Activated T-cell treated with anti-CD3 and anti-CD28 coated beads, Interleukin-2, amount 50 U/mL, for 72 hours (primary cell): ENCODE measurements around the gene BMAL1. TPM values are rescaled to one million over a fixed set of nuclear protein-coding genes. Genes with fewer than 3 reads are reported as not detected.
"Not testable (repeated sequence)": the region's sequence is repeated elsewhere in the genome, so short reads cannot be mapped to it uniquely, and the experiment has no call there.

ENCODE experiments used
- ATAC-seq, 2 donors: fragments of 150-1000 bp; cut with Tn5 transposase; replicated peaks in 1 of 2; 2 replicates each; pipeline ENCODE4 v1.10.0; 2021; ENCODE audit warnings: moderate library complexity in 2 of 2, mild to moderate bottlenecking in 1 of 2
- DNase-seq, 2 donors: peaks; one replicate each; pipeline ENCODE4 v3.0.0; 2021 to 2022; ENCODE audit warnings: mixed read lengths in 1 of 2
- H3K27ac Mint-ChIP-seq: one replicate; pipeline ENCODE4 v1.8.0; 2022; ENCODE audit warnings: mild to moderate bottlenecking, moderate library complexity, mixed read lengths
- H3K27me3 Mint-ChIP-seq: one replicate; pipeline ENCODE4 v1.8.0; 2022; ENCODE audit warnings: low read depth, mixed read lengths
- H3K36me3 Mint-ChIP-seq, 2 donors: one replicate each; pipeline ENCODE4 v1.8.0; 2022; ENCODE audit warnings: mixed read lengths in 2 of 2, mild to moderate bottlenecking in 1 of 2; ENCODE audit not compliant: insufficient read depth in 2 of 2
- H3K4me1 Mint-ChIP-seq: one replicate; pipeline ENCODE4 v1.8.0; 2022; ENCODE audit warnings: low read depth, mixed read lengths
- H3K4me3 Mint-ChIP-seq, 2 donors: one replicate each; pipeline ENCODE4 v1.8.0; 2022; ENCODE audit warnings: mild to moderate bottlenecking in 2 of 2, mixed read lengths in 2 of 2, moderate library complexity in 2 of 2
- H3K9me3 Mint-ChIP-seq, 2 donors: one replicate each; pipeline ENCODE4 v1.8.0; 2022; ENCODE audit warnings: mixed read lengths in 2 of 2
- total RNA-seq, 2 donors: library from RNA; stranded (reverse); gene quantifications; one replicate each; pipeline ENCODE4 v1.2.3, GENCODE V29; 2022

BMAL1 gene
- total RNA-seq, 2 donors from 2014 or later: 29.6 to 43.5 TPM

GRCh38 chr11:13373216-13373615 lies 95.6 kb downstream of the BMAL1 start:
- Mint-ChIP-seq H3K36me3 (peaks cover 3% of the 10 kb centered on the region in 2 donors), H3K27ac (no peak overlapping the region), H3K4me3 (no peak overlapping the region), H3K4me1 (no peaks in the 10 kb centered on the region), H3K27me3 (no peaks in the 10 kb centered on the region), H3K9me3 (no peaks in the 10 kb centered on the region)
- DNase-seq (no peak), ATAC-seq (no peak)

- Mint-ChIP-seq H3K36me3 (peaks cover 2 to 3% of the 10 kb centered on the region in 2 donors), H3K27me3 (no peaks in the 10 kb centered on the region), H3K4me3 (no peak overlapping the region), H3K27ac (no peak overlapping the region), H3K9me3 (no peaks in the 10 kb centered on the region), H3K4me1 (no peaks in the 10 kb centered on the region)
- ATAC-seq (no peak), DNase-seq (no peak)
These were observed 98.2 kb downstream of the BMAL1 start for GRCh38 chr11:13375798-13376197.

GRCh38 chr11:13376402-13376801 lies 98.8 kb downstream of the BMAL1 start:
- Mint-ChIP-seq H3K27me3 (no peaks in the 10 kb centered on the region), H3K9me3 (no peaks in the 10 kb centered on the region)

GRCh38 chr11:13376838-13377237 lies 99.2 kb downstream of the BMAL1 start:
- Mint-ChIP-seq H3K27ac (no peak overlapping the region), H3K36me3 (peaks cover 2 to 3% of the 10 kb centered on the region in 2 donors), H3K27me3 (no peaks in the 10 kb centered on the region), H3K4me1 (no peaks in the 10 kb centered on the region), H3K9me3 (no peaks in the 10 kb centered on the region), H3K4me3 (no peak overlapping the region)
- ATAC-seq: no peak
- DNase-seq: no peak

More at GRCh38 chr11:13376402-13376801, 98.8 kb downstream of the BMAL1 start:
- no peak overlapping the region for H3K4me3 Mint-ChIP-seq
- ATAC-seq (no peak), DNase-seq (no peak)
- H3K36me3 Mint-ChIP-seq: peaks cover 2 to 3% of the 10 kb centered on the region in 2 donors
- no peaks in the 10 kb centered on the region for H3K4me1 Mint-ChIP-seq
- H3K27ac Mint-ChIP-seq: no peak overlapping the region

- peaks cover 2 to 5% of the 10 kb centered on the region in 2 donors for H3K36me3 Mint-ChIP-seq
- ATAC-seq (no peak), DNase-seq (no peak)
- no peak overlapping the region for H3K4me3 Mint-ChIP-seq
- H3K9me3 Mint-ChIP-seq: no peaks in the 10 kb centered on the region
- H3K27me3 Mint-ChIP-seq: no peaks in the 10 kb centered on the region
- H3K27ac Mint-ChIP-seq: no peak overlapping the region
- no peaks in the 10 kb centered on the region for H3K4me1 Mint-ChIP-seq
These were observed 100.7 kb downstream of the BMAL1 start for GRCh38 chr11:13378316-13378715.

GRCh38 chr11:13380731-13381130 lies 103.1 kb downstream of the BMAL1 start:
- Mint-ChIP-seq H3K36me3 (peaks cover 0 to 5% of the 10 kb centered on the region in 2 donors), H3K4me1 (no peaks in the 10 kb centered on the region), H3K9me3 (no peaks in the 10 kb centered on the region), H3K27me3 (no peaks in the 10 kb centered on the region), H3K4me3 (no peak overlapping the region), H3K27ac (no peak overlapping the region)
- DNase-seq (no peak), ATAC-seq (no peak)

- ATAC-seq (no peak), DNase-seq (no peak)
- H3K9me3 Mint-ChIP-seq: no peaks in the 10 kb centered on the region
- no peak overlapping the region for H3K4me3 Mint-ChIP-seq
- peaks cover 0 to 1% of the 10 kb centered on the region in 2 donors for H3K36me3 Mint-ChIP-seq
- H3K27ac Mint-ChIP-seq: peak overlapping the region; percentile 41
- H3K4me1 Mint-ChIP-seq: no peaks in the 10 kb centered on the region
- H3K27me3 Mint-ChIP-seq: no peaks in the 10 kb centered on the region
These were observed 105.2 kb downstream of the BMAL1 start for GRCh38 chr11:13382751-13383150.

- peak; percentile 25 to 31 for ATAC-seq
- Mint-ChIP-seq H3K27ac (peak overlapping the region; percentile 6), H3K27me3 (no peaks in the 10 kb centered on the region), H3K9me3 (no peaks in the 10 kb centered on the region), H3K36me3 (peaks cover 0 to 1% of the 10 kb centered on the region in 2 donors), H3K4me3 (no peak overlapping the region), H3K4me1 (no peaks in the 10 kb centered on the region)
- peak; percentile 19 to 26 for DNase-seq
These were observed 107.5 kb downstream of the BMAL1 start for GRCh38 chr11:13384908-13385640.

GRCh38 chr11:13386567-13386966 lies 109.0 kb downstream of the BMAL1 start:
- Mint-ChIP-seq H3K9me3 (no peaks in the 10 kb centered on the region), H3K36me3 (peaks cover 0 to 1% of the 10 kb centered on the region in 2 donors), H3K27ac (peak overlapping the region; percentile 20), H3K4me1 (no peaks in the 10 kb centered on the region), H3K4me3 (no peak overlapping the region), H3K27me3 (no peaks in the 10 kb centered on the region)
- ATAC-seq (no peak), DNase-seq (no peak)

- no peaks in the 10 kb centered on the region for H3K4me1 Mint-ChIP-seq
- no peak overlapping the region for H3K4me3 Mint-ChIP-seq
- no peaks in the 10 kb centered on the region for H3K27me3 Mint-ChIP-seq
- H3K9me3 Mint-ChIP-seq: no peaks in the 10 kb centered on the region
- peak overlapping the region; percentile 75 for H3K27ac Mint-ChIP-seq
- H3K36me3 Mint-ChIP-seq: no peaks in the 10 kb centered on the region
- DNase-seq: no peak
- ATAC-seq: no peak
These were observed 111.2 kb downstream of the BMAL1 start for GRCh38 chr11:13388741-13389140.

- no peak for ATAC-seq
- Mint-ChIP-seq H3K27me3 (no peaks in the 10 kb centered on the region), H3K27ac (peak overlapping the region; percentile 7), H3K9me3 (no peaks in the 10 kb centered on the region), H3K4me3 (no peak overlapping the region), H3K4me1 (no peaks in the 10 kb centered on the region), H3K36me3 (no peaks in the 10 kb centered on the region)
- DNase-seq: no peak
These were observed 113.6 kb downstream of the BMAL1 start for GRCh38 chr11:13391217-13391616.

- not testable (repeated sequence) for H3K9me3 Mint-ChIP-seq, H3K27me3 Mint-ChIP-seq, H3K4me3 Mint-ChIP-seq, DNase-seq, H3K27ac Mint-ChIP-seq, ATAC-seq, H3K4me1 Mint-ChIP-seq
- peaks cover 12 to 24% of the 10 kb centered on the region in 2 donors for H3K36me3 Mint-ChIP-seq
These were observed 120.7 kb downstream of the BMAL1 start for GRCh38 chr11:13398335-13398734.

- no peaks in the 10 kb centered on the region for H3K4me1 Mint-ChIP-seq
- H3K27me3 Mint-ChIP-seq: no peaks in the 10 kb centered on the region
- DNase-seq: no peak
- ATAC-seq: no peak
- H3K27ac Mint-ChIP-seq: no peak overlapping the region
- H3K36me3 Mint-ChIP-seq: peaks cover 12 to 24% of the 10 kb centered on the region in 2 donors
- H3K9me3 Mint-ChIP-seq: peaks cover 2 to 5% of the 10 kb centered on the region in 2 donors
- no peak overlapping the region for H3K4me3 Mint-ChIP-seq
These were observed 127.6 kb downstream of the BMAL1 start for GRCh38 chr11:13405220-13405619.

GRCh38 chr11:13415201-13415600 lies 137.6 kb downstream of the BMAL1 start:
- H3K4me1 Mint-ChIP-seq: no peaks in the 10 kb centered on the region
- ATAC-seq (no peak), DNase-seq (no peak)
- no peaks in the 10 kb centered on the region for H3K27me3 Mint-ChIP-seq
- no peak overlapping the region for H3K27ac Mint-ChIP-seq
- H3K4me3 Mint-ChIP-seq: no peak overlapping the region
- H3K9me3 Mint-ChIP-seq: no peaks in the 10 kb centered on the region
- H3K36me3 Mint-ChIP-seq: peaks cover 0 to 7% of the 10 kb centered on the region in 2 donors
